Left colon (tissue), 2 donors: ENCODE measurements around the gene RASGRF1. TPM values are rescaled to one million over a fixed set of nuclear protein-coding genes. Genes with fewer than 3 reads are reported as not detected.
"Not testable (repeated sequence)": the region's sequence is repeated elsewhere in the genome, so short reads cannot be mapped to it uniquely, and the experiment has no call there.

Source experiments
- ATAC-seq: fragments of 200-7000 bp; cut with Tn5 transposase; one replicate; pipeline ENCODE4 v1.9.1; 2020; ENCODE audit warnings: mild to moderate bottlenecking, moderate library complexity
- DNase-seq, 2 donors: peaks; one replicate each; pipeline ENCODE4 v3.0.0-alpha.2; 2020
- intact Hi-C, 2 donors: fragments of 100-400 bp; cut with DNase I in 1 of 2; cut with micrococcal nuclease in 1 of 2; formaldehyde crosslinking; loops; one replicate each; pipeline versions ENCODE4 v1.11.2 to v1.14.0; 2022; cut with DNase I, micrococcal nuclease
- total RNA-seq, 2 donors: library from RNA; stranded (reverse); fragmentation: NEBNext Ultra II Directional; extraction: Animal tissue kit (Norgen Biotek cat#: 25700); gene quantifications; one replicate each; pipeline ENCODE4 v1.2.1, GENCODE V29; 2021
- donor health status: DM: no; HTN: no; CAD: no.
- donor health status: DM: yes; HTN: yes; CAD: no.

RASGRF1 gene
- total RNA-seq, 2 donors from 2014 or later = 0.14 to 0.18 TPM

- no peak for ATAC-seq
- no peak for DNase-seq
- intact Hi-C loops = no loop called here
These were observed 93.7 kb downstream of the RASGRF1 start for GRCh38 chr15:78996894-78997275.

DNA sequence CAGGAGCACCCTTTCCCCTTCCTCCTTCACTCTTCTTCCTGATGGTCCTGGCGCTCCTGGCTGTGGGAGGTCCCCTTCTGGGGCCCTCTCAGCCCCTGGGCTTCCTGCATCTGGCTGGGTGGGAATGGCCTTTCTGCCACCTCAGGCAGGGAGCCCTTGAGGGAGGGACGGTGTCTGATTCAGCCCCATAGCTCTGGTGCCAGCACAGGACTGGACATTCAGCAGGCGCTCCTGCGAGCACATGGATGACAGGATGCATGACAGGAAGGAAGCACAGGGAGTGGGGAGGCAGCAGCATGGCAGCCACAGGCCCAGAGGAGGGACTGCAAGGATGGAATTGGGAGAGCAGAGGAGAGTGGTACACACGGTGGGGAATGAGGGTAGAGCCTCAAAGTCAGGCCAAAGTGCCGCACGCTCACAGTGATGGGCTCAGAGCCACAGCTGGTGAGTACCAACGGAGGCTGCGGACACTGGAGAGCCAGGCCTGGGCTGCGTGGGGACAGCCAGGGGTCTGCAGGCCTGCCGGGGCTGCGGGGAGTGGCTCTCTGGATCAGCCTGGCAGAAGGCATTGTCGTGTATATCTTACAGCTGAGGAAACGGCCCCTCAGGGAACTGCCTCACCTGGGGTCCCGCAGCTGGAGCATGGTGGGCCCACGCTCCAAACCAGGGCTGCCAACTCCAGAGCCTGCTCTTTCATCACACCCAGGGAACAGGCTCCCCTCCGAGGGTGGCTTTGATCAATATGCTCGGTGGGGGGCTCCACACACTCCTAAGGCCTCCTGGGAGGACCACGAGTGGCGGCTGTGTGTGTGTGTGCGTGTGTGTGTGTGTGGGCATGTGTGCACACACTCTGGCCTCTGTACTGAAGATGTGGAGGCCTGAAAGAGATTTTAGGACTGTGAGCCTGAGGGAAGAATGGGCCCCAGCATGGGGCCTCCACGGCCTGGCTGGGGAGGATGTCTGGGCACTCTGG lies 94.4 kb downstream of the RASGRF1 start:
- intact Hi-C loops = no loop called here
- ATAC-seq (no peak), DNase-seq (no peak)

DNA sequence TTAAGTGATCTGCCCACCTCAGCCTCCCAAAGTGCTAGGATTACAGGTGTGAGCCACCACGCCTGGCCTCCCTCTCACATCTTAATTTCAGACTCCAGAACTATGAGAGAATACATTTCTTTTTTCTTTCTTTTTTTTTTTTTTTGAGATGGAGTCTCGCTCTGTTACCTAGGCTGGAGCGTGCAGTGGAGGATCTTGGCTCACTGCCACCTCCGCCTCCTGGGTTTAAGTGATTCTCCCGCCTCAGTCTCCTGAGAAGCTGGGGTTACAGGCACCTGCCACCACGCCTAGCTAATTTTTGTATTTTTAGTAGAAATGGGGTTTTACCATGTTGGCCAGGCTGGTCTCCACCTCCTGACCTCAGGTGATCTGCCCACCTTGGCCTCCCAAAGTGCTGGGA lies 95.4 kb downstream of the RASGRF1 start:
- intact Hi-C loops, DNase-seq, ATAC-seq: not testable (repeated sequence)

GRCh38 chr15:78993931-78994530 lies 96.5 kb downstream of the RASGRF1 start:
- intact Hi-C loops = no loop called here
- DNase-seq (no peak), ATAC-seq (no peak)

GRCh38 chr15:78993257-78993930 lies 97.2 kb downstream of the RASGRF1 start:
- intact Hi-C loops = no loop called here
- ATAC-seq = no peak
- no peak for DNase-seq

DNA sequence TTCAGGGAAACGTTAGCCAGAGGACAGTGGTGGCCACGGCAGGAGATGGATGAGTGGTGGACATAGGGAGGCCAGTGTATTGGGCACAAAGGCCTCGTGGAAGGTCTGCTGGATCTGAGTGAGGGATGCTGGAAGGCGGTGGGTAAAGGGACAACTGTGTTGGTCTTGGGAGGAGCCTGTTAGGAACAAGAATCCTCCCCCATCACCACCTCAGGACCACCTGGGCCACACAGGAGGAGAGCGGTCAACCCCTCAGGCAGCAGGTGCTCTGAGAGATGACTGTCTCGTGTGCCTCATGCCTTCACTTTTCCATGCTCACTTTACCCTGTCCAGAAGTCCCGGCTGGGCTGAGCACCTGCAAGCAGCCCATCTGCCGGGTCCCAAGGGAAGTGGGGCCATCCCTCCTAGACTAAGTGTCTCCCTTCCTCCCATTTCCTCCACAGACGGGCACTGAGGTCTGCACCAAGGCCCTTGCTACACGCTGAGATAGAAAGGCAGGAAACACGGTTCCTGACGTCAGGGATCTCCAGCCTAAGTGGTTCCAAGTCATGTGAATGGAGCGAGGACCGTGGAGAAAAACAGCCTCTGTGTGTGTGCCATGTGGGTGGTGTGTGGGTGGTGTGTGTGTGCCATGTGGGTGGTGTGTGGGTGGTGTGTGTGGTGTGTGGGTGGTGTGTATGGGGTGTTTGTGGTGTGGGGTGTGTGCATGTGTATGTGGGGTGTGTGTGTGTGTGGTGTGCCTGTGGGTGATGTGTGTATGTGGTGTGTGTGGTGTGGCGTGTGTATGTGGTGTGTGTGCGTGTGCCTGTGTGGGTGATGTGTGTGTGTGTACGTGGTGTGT lies 97.9 kb downstream of the RASGRF1 start:
- DNase-seq (peak in 1 of 2 donors; percentile 33), ATAC-seq (no peak)
- intact Hi-C loops = no loop called here

- peak; percentile 30 for ATAC-seq
- intact Hi-C loops = no loop called here
- DNase-seq = no peak
These were observed 98.7 kb downstream of the RASGRF1 start for GRCh38 chr15:78991879-78992278.

DNA sequence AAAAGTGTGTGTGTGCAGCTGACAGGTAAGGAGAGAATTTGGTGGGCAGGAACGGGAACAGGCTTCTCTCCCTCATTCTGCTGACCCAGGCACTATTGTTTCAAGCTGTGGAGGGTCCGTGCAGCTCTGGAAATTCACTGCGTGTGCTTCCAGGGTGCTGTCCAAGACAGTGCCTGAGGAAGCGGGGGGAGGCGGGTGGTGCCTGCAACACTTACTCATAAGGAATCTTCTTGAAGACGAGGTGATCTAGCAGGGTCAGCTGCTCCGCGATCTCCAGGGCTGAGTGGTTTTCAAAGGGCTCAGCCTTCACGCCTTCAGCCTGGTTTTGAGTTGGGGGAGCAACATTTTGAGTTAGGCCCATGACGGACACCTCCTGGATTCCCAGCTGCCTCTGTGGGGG lies 99.1 kb downstream of the RASGRF1 start:
- ATAC-seq = no peak
- no peak for DNase-seq
- intact Hi-C loops = no loop called here

GRCh38 chr15:78990278-78990677 lies 100.3 kb downstream of the RASGRF1 start:
- DNase-seq (no peak), ATAC-seq (no peak)
- intact Hi-C loops = no loop called here

DNA sequence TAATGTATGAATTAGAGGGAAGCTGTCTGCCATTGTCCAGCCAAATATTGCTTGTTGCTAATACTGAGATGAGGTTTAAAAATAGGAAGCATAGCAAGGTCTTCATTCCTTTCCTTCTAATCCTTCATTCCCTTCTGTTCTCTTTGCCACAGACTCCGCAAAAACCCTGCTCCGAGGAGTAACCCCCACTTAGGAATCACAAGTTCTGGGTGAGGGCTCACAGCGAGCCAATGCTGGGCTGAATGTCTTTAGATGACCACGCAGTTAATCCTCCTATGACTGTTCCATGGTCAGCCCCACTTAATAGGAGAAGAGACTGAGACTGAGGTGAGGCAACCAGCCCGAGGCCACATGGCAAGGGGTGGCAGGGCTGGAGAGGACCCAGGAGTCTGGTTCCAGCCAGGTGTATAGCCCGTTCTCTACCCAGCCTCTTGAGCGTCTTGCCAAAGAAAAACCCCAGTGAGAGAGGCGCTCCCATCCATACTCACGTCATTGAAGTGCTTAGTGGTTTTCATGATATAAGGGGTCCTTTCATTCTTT lies 100.8 kb downstream of the RASGRF1 start:
- intact Hi-C loops = no loop called here
- ATAC-seq (no peak), DNase-seq (no peak)

- DNase-seq (peak; percentile 49 to 80), ATAC-seq (peak; percentile 66)
- intact Hi-C loops = no loop called here
These were observed 102.1 kb downstream of the RASGRF1 start for GRCh38 chr15:78988361-78988911.

DNA sequence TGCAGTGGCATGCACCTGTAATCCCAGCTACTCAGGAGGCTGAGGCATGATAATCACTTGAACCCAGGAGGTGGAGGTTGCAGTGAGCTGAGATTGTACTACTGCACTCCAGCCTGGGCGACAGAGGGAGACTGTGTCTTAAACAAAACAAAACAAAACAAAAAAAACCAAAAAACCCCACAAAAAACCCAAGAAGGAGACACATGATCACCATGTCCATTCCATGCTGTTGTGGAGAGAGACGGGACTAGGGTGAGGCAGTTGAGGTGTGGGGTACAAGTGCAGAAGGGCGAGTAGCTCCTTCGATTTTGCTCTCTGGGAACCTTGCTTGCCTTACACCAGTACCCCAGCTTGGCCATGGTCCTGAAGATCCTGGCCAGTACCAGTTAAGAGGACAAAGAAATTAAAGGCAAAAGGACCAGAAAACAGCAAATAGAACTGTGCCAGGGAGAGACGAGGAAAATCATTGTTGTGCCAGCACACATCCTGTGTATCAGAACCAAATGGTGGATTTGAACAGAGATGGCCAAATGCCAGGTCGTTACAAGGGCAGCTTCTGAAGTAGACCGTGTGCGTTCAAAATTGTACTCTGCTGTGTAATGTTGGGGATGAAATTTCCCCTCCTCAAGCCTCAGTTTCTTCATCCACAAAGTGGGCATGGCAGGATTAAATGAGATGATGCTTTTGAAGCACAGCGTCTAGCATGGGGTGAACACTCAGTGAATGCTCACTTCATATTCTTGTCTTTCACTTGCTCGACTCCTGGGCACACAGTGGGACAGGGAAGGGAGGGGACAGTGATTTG lies 102.8 kb downstream of the RASGRF1 start:
- ATAC-seq (no peak), DNase-seq (no peak)
- intact Hi-C loops = no loop called here

- DNase-seq (no peak), ATAC-seq (no peak)
- intact Hi-C loops = no loop called here
These were observed 104.6 kb downstream of the RASGRF1 start for GRCh38 chr15:78985859-78986475.

- DNase-seq (no peak), ATAC-seq (no peak)
- intact Hi-C loops = no loop called here
These were observed 106.5 kb downstream of the RASGRF1 start for GRCh38 chr15:78984041-78984440.

DNA sequence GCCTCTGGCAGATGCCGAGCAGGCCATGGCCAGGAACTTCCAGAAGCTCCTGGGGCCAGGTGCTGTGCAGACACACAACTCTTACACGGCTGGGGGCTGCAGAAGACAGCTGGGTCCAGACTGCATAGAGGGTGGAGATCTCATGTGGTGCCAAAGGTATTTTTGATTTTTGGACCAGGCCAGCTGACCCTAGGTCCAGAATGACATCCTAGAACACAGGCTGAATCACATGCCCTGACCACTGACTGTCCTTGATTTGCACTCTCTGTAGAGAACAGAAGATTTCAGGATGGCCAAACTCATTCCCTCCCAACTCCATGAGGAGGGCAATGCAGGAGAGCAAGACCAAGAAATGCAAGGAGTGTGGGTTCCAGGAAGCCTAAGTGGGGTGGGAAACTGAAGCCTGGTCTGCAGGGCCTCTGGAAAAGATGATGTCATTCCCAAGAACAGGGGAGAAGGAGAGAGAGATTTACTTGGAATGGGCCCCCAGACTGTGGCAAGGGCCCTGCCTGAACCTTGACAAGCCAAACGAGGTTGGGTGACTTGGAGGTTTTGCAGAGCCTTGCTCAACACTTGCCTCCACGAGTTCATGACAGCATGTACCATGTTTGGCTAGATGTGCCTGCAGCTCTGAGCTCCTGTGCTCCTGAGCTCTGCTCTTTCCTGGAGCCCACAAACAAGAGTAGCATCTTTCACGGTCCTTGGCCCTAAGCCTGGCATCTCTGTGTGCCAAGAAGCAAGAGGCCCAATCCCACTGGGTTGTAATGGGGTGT lies 107.2 kb downstream of the RASGRF1 start:
- no peak for DNase-seq
- ATAC-seq = no peak
- intact Hi-C loops = no loop called here

DNA sequence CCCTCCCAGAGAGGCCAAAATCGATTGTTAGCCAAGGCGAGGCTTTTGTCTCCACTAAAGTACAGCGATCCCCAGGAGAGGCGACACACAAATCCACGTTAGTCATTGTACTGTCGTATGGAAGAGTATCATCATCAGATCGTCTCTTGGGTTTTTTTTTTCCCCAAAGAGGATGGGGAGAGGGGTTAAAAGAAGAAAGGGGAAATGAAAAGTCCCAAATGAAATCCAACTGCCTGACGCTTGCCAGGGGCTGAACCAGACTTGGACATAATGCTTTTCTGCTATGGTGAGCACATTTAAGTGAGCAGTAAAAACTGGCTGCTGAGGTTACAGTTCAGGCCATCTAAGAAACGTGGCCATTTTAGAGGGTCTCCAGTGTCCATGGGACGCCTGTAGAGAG lies 107.8 kb downstream of the RASGRF1 start:
- intact Hi-C loops = no loop called here
- DNase-seq (no peak), ATAC-seq (no peak)
